ENCODE measurements around the gene PTGR3.

DNA sequence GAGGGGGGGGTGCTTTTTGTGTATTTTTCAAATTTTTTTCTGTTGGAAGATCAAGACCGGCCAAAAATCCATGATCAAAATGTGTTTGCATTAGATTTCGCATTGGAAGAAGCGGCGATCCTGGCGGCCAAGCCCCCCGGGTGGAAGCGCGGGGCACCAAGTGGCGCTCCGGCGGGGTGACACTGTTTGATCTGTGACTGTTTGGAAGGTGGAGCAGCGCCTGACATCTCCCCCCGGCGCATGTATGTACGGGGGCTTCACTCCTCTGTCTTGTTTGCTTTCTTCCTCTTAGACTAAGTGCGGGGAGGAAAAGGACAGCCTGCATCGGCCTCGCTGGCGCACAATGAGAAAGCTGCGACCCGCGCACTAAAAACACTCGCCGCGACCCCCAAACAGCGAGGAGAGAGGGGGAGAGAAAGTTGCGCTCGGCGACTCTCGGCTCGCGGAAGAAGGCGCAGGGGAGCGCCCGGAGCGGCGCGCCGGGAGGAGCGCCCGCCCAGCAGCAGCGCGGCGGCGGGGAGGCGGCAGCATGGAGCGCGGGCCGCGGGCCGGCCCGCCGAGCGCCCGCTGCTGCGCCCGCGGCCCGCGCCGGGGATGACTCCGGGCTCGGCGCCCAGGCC lies 2.2 kb upstream of the PTGR3 start:
- TF ChIP-seq, protein P1, sequence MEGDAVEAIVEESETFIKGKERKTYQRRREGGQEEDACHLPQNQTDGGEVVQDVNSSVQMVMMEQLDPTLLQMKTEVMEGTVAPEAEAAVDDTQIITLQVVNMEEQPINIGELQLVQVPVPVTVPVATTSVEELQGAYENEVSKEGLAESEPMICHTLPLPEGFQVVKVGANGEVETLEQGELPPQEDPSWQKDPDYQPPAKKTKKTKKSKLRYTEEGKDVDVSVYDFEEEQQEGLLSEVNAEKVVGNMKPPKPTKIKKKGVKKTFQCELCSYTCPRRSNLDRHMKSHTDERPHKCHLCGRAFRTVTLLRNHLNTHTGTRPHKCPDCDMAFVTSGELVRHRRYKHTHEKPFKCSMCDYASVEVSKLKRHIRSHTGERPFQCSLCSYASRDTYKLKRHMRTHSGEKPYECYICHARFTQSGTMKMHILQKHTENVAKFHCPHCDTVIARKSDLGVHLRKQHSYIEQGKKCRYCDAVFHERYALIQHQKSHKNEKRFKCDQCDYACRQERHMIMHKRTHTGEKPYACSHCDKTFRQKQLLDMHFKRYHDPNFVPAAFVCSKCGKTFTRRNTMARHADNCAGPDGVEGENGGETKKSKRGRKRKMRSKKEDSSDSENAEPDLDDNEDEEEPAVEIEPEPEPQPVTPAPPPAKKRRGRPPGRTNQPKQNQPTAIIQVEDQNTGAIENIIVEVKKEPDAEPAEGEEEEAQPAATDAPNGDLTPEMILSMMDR (IDR thresholded peaks at IDR 0.05) = no peak
- TF ChIP-seq EZH2 (IDR thresholded peaks at IDR 0.05; ENCODE audit: borderline replicate concordance, insufficient read depth, low read depth, low read length, poor library complexity, severe bottlenecking) = no peak
